Muscle layer of colon (tissue), 2 donors: Measurements from ENCODE around the gene MSS51.

Experiments
- H3K27ac ChIP-seq: one replicate; pipeline ENCODE4 v1.7.0; 2013; ENCODE audit warnings: low read depth, mild to moderate bottlenecking, low read length, moderate library complexity
- H3K27me3 ChIP-seq, 2 donors: one replicate each; pipeline ENCODE4 v1.7.0; 2013; ENCODE audit warnings: low read length in 2 of 2, mild to moderate bottlenecking in 2 of 2; ENCODE audit not compliant: insufficient read depth in 2 of 2, control insufficient read depth in 1 of 2
- H3K36me3 ChIP-seq: one replicate; pipeline ENCODE4 v1.7.0; 2013; ENCODE audit warnings: mild to moderate bottlenecking, low read length; ENCODE audit not compliant: insufficient read depth
- H3K4me1 ChIP-seq: one replicate; pipeline ENCODE4 v1.7.0; 2013; ENCODE audit warnings: mild to moderate bottlenecking, low read length; ENCODE audit not compliant: insufficient read depth
- H3K4me3 ChIP-seq, 2 donors: one replicate each; pipeline ENCODE4 v1.7.0; 2013; ENCODE audit warnings: low read length in 2 of 2, low read depth in 1 of 2, mild to moderate bottlenecking in 1 of 2, moderate library complexity in 1 of 2
- H3K9ac ChIP-seq: one replicate; pipeline ENCODE4 v1.7.0; 2013; ENCODE audit warnings: low read length
- H3K9me3 ChIP-seq: one replicate; pipeline ENCODE4 v1.7.0; 2013; ENCODE audit warnings: mild to moderate bottlenecking, low read length
- donor health status: abdominal sarcoma.
- donor health status: Adenocarcinoma of cecum.

Gene MSS51

DNA sequence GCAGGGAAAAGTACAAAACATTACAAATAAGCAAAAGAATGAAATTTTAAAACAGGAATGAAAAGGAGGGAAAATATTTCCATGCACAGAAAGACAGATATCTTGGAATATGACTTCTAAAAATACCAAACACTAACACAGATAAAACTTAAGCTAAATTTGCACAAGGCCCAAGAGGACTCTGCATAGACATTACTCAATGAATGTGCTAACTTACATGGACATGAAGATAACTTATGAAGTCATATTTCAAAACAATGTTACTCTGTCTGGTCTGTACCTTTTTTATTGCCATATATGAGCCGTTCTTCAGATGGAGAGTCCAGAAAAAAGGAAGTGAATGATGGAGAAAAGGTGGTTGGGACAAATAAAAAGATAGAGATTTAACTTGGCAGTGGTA, 15.0 kb upstream of the MSS51 start:
- no peaks in the 10 kb centered on the region for H3K4me1 ChIP-seq
- no peaks in the 10 kb centered on the region for H3K27me3 ChIP-seq
- H3K9ac ChIP-seq, result no peak overlapping the region
- no peaks in the 10 kb centered on the region for H3K9me3 ChIP-seq
- no peak overlapping the region for H3K27ac ChIP-seq
- H3K4me3 ChIP-seq, result no peak overlapping the region
- H3K36me3 ChIP-seq, result peaks cover 39% of the 10 kb centered on the region

DNA sequence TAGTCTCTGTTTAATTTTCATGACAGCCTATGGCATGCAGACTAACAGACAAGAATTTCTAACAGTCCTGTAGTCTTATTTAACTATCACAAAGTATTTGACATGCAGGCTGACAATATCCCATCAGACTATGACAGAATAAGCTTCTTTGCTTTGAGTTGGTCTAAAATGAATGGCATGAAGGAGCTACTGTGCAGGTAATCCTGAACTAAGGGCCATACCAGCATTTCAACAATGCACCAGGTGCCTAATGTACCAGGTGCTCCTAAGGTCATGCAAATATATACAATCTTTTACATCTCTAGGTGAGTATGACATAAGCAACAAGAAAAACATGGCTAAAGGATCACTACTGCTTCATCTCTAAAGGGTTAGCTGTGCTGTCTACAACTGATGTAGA, 13.6 kb upstream of the MSS51 start:
- Histone ChIP-seq H3K4me1 (no peaks in the 10 kb centered on the region), H3K36me3 (peaks cover 40% of the 10 kb centered on the region), H3K4me3 (no peak overlapping the region), H3K9ac (no peak overlapping the region), H3K27ac (no peak overlapping the region), H3K27me3 (no peaks in the 10 kb centered on the region), H3K9me3 (no peaks in the 10 kb centered on the region)

DNA sequence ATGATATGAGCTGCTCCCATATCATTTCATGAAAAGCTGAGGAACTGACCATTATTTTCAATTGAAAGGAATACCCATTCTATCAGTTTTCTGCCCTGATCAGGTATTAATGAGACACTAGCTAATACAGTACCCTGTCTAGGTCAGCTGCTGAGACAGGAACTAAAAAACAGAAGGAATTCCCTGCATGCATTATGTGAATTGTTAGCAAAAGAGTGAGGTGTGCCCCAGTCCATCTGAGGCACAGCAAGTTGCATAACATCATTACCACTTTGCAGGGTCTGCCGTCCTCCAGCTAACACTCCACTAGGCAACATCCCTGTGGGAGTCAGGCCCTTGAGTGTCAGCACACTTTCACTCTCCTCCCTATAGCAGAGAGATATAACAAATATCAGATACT, 11.1 kb upstream of the MSS51 start:
- Histone ChIP-seq H3K9ac (no peak overlapping the region), H3K27me3 (no peaks in the 10 kb centered on the region), H3K9me3 (no peaks in the 10 kb centered on the region), H3K27ac (no peak overlapping the region), H3K4me1 (no peaks in the 10 kb centered on the region), H3K4me3 (no peak overlapping the region), H3K36me3 (peaks cover 46% of the 10 kb centered on the region)

DNA sequence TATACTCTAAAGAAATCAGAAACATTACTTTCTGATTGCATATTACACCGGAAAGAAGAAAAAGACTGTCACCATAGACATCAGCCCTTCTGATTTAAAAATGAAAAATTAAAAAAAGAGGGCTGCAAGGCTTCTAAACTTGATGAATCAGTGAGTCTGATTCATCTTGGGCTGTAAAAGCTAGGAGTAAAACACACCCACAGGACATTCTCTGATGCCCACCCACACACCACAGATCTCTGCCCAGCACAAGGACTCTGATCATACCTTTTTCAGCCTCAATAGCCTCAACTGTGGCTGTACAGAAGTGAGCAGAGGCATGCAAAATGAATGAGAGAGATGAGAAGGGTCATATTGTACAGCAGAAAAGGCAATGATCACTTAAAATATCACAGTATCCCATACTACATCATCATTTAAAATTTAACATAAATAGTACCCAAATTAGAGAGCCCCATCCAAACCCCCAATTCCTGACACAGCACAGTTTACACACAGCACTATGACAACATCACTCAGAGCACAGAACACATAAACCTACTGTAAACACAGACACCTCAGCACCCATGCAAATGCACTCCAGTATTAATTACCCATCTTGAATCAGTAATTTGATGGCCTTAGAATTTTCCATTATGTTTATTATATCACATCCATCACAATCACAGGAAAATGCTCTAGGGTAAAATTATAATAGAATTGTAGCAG, 6.4 kb upstream of the MSS51 start:
- Histone ChIP-seq H3K9me3 (no peaks in the 10 kb centered on the region), H3K27ac (no peak overlapping the region), H3K27me3 (no peaks in the 10 kb centered on the region), H3K4me3 (no peak overlapping the region), H3K36me3 (peaks cover 37% of the 10 kb centered on the region), H3K4me1 (no peaks in the 10 kb centered on the region), H3K9ac (no peak overlapping the region)

DNA sequence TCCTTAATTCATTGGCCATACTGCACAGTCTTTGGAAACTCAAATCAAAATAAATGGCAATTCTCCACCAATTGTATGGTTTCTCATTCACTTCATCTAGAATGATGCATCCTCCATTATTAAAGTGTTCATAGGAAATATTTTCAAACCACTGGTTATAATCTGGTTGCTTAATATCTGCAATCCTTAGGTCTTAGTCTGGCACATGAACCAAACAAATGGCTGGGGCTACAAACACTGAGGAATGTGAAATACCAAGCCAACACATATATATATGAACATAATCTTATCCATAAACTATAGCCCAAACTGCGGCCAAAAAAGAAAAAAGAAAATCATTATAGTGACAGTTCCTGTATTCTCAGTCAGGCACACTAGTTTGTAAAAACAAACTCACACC, 5.7 kb upstream of the MSS51 start:
- Histone ChIP-seq H3K9me3 (no peaks in the 10 kb centered on the region), H3K27ac (no peak overlapping the region), H3K36me3 (peaks cover 29% of the 10 kb centered on the region)

DNA sequence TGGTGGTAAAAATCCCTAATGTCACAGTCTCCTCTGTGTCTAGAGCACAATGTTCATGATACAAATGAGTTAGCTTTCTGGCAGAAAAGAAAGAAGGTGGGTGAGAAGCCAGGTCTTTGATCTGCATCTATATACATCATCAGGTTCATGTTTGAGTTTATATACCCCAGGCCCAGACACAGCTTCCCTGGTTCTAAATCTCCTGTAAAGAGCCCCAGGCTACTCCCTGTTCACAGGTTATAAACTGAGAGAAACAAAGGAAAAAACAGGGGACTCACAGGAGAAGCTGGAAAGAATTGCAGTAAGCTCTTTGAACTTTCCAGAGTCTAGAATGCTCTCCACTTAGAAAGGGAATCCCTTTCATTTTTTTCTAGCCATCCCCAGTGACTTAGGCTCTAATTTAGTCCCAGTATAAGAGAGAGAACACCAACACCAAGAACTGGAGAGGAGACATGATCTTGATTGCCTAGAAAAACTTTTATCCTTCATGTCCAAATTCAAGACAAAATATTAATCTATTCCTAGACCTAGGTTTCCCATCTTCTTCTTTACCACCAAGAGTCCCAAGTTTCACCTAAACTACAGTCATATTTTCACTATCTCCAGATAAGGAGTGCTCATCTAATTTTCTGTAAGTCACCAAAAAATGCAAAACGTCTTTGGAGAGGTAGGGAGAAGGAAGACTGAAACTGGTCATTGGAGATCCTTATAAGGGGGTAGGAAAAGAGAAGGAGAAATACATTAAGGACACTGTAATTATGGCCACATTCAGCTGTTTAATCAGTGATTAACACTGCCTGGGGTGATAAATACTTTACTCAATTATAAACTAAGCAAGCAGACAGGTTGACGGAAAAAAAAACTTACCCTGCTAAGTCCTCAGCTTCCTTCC, 469 bp downstream of the MSS51 start:
- no peak overlapping the region for H3K27ac ChIP-seq
- peaks cover 15% of the 10 kb centered on the region for H3K36me3 ChIP-seq
- no peak overlapping the region for H3K4me3 ChIP-seq
- no peaks in the 10 kb centered on the region for H3K27me3 ChIP-seq
- no peaks in the 10 kb centered on the region for H3K9me3 ChIP-seq
- H3K4me1 ChIP-seq, result no peaks in the 10 kb centered on the region
- H3K9ac ChIP-seq, result no peak overlapping the region

More for the DNA sequence above, 5.7 kb upstream of the MSS51 start:
- no peak overlapping the region for H3K9ac ChIP-seq
- H3K4me3 ChIP-seq, result no peak overlapping the region
- H3K27me3 ChIP-seq, result no peaks in the 10 kb centered on the region
- H3K4me1 ChIP-seq, result no peaks in the 10 kb centered on the region

DNA sequence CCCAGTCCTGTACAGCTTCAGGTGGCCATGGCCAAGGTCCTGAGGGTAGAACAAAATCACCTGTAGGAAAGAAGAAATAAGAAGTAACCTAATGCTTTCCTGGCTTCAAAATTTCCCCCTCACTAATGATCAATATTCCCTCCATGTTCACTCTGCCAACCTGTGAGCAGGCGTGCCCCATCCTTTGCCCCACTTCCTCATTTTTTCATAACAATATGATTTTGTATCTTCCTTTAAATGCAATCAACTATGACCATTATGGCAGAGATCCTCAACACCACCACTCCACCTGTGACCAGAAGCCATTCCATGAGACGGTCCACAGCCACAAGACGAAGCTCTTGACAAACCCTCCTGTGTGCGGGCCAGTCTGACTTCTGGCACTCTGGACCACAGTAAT, 7.0 kb downstream of the MSS51 start:
- Histone ChIP-seq H3K9ac (no peak overlapping the region), H3K4me1 (no peaks in the 10 kb centered on the region), H3K27me3 (no peaks in the 10 kb centered on the region), H3K27ac (no peak overlapping the region), H3K9me3 (no peaks in the 10 kb centered on the region), H3K4me3 (no peak overlapping the region), H3K36me3 (peaks cover 44% of the 10 kb centered on the region)

DNA sequence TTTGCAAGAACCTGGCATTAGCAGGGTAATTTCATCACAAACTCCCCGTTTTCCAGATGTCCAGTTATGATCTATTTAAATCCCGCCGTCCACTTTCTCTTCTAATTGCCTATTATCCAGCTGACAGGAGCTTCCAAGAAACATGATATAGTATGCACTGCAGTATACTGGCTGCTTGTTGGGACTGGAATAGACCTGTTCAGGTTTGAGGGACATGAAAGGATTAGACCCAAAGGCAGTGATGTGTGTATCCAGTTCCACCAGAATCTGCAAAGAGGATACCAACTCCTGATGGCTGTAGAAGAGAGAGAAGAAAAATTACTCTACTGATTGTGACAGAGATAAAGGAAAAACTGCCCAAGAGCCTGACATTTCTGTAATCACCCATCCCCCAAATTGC, 8.9 kb downstream of the MSS51 start:
- H3K9ac ChIP-seq, result no peak overlapping the region
- H3K27ac ChIP-seq, result no peak overlapping the region
- no peaks in the 10 kb centered on the region for H3K4me1 ChIP-seq
- H3K4me3 ChIP-seq, result no peak overlapping the region
- H3K9me3 ChIP-seq, result no peaks in the 10 kb centered on the region
- H3K27me3 ChIP-seq, result no peaks in the 10 kb centered on the region
- peaks cover 44% of the 10 kb centered on the region for H3K36me3 ChIP-seq

DNA sequence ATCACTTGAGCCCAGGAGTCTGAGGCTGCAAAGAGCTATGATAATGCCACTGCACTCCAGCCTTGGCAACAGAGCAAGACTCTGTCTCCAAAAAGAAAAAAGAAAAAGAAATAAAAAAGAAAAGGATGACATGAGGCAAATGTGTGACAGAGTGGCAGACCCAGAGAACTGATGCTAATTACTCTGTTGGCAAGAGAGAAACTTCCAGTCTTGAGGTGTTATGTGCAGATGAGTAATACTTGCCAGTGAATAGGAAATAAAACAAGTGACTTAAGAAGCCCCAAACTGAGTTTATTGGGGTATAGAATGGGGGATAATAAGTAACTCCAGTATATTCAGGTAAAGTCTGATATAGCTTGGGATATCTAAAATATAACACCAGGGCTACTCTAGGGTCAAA, 10.1 kb downstream of the MSS51 start:
- H3K4me1 ChIP-seq, result no peaks in the 10 kb centered on the region
- H3K36me3 ChIP-seq, result peaks cover 44% of the 10 kb centered on the region
- H3K9ac ChIP-seq, result no peak overlapping the region
- H3K9me3 ChIP-seq, result no peaks in the 10 kb centered on the region
- H3K4me3 ChIP-seq, result no peak overlapping the region
- no peaks in the 10 kb centered on the region for H3K27me3 ChIP-seq
- no peak overlapping the region for H3K27ac ChIP-seq

DNA sequence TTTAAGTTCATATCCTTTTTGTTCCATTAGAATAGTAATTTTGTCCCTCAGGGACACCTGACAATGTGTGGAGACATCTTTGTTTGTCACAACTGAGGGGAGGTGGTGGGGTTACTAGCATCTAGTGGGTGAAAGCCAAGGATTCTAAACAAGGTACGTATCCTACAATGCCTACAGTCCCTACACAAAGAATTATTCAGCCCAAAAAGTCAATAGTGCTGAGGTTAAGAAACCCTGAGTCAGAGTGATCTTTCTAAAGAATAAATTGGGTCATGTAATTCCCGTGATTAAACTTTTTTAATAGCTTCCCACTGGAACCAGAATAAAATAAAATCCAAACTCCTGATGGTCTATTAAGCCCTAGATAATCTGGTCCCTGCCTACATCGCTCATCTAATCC, 16.8 kb downstream of the MSS51 start:
- Histone ChIP-seq H3K4me1 (peaks cover 11% of the 10 kb centered on the region), H3K36me3 (no peaks in the 10 kb centered on the region), H3K4me3 (no peak overlapping the region), H3K9me3 (no peaks in the 10 kb centered on the region), H3K27me3 (no peaks in the 10 kb centered on the region), H3K9ac (no peak overlapping the region), H3K27ac (no peak overlapping the region)

DNA sequence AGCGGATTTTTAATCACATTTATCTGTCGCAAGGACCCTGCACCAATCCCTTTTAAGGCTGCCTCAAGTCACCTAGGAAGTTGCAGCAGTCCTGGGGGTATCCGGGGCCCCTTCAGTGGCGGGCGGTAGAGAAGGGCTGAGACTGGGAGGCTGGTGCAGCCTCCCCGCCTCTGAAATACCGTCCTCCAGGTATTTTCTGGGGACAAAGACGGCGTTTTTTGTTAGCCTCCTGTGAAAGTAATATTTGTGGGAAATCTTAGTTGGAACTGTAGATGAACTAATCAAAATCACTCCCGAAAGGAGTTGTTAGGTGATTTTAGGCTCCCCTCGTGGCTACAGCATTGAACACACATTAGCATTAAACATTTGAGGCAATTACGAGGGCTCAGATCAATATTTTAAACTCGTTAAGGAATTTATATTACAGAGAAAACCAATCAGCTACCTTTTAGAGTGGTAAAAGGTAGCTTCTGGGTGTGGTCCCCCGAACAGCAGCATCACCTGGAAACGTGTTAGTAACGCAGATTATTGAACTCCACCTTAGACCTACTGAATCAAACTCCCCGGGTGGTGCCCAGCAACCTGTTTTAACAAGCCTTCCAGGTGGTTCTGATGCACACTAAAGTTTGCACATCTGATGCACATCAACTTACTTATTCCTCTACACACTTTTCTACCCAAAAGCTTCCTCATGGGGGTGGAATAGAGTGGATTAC, 19.0 kb downstream of the MSS51 start:
- no peaks in the 10 kb centered on the region for H3K9me3 ChIP-seq
- H3K36me3 ChIP-seq, result no peaks in the 10 kb centered on the region
- H3K27me3 ChIP-seq, result no peaks in the 10 kb centered on the region
- H3K4me1 ChIP-seq, result peaks cover 11% of the 10 kb centered on the region
- peak overlapping the region; percentile 76 for H3K9ac ChIP-seq
- peak overlapping the region; percentile 21 for H3K27ac ChIP-seq
- H3K4me3 ChIP-seq, result peak overlapping the region; percentile 63 to 86
